ENCODE results near the gene HSPA4. TPM values are rescaled to one million over a fixed set of nuclear protein-coding genes. Genes with fewer than 3 reads are reported as not detected.

Gene HSPA4
- total and polyA plus RNA-seq, 5 donors from 2014 or later, result 32.8 to 47.9 (median 38.7) TPM

- Mint-ChIP-seq H3K27me3 (no peaks in the 10 kb centered on the region), H3K36me3 (peaks cover 34% of the 10 kb centered on the region), H3K27ac (peak overlapping the region in 1 of 3 donors; percentile 31), H3K9me3 (no peaks in the 10 kb centered on the region), H3K4me1 (peaks cover 33 to 51% (median 43%) of the 10 kb centered on the region in 4 donors), H3K4me3 (no peak overlapping the region)
- DNase-seq (no peak), ATAC-seq (ENCODE audit: low read depth in 2 of 2) (no peak)
- Histone ChIP-seq H3K9me3 (ENCODE audit: control insufficient read depth in 2 of 2, low read length in 2 of 2) (no peaks in the 10 kb centered on the region), H3K27me3 (ENCODE audit: control insufficient read depth, insufficient read depth, low read length) (no peaks in the 10 kb centered on the region), H3K4me3 (ENCODE audit: low read depth, low read length) (no peak overlapping the region), H3K27ac (ENCODE audit: insufficient read depth, low read length, poor library complexity, severe bottlenecking) (no peak overlapping the region), H3K36me3 (ENCODE audit: control insufficient read depth, insufficient read depth, low read length) (peaks cover 38% of the 10 kb centered on the region), H3K4me1 (ENCODE audit: control insufficient read depth, insufficient read depth, low read length, poor library complexity, severe bottlenecking) (peaks cover 11% of the 10 kb centered on the region)
Observed at GRCh38 chr5:133063965-133064364, 12.2 kb downstream of the HSPA4 start.

GRCh38 chr5:133065471-133065870, 13.7 kb downstream of the HSPA4 start:
- Mint-ChIP-seq H3K4me1 (peaks cover 32 to 45% (median 36%) of the 10 kb centered on the region in 4 donors), H3K9me3 (no peaks in the 10 kb centered on the region), H3K27ac (peak overlapping the region in 1 of 3 donors; percentile 20), H3K27me3 (no peaks in the 10 kb centered on the region), H3K4me3 (no peak overlapping the region), H3K36me3 (peaks cover 43% of the 10 kb centered on the region)
- no peaks in the 10 kb centered on the region for H3K9me3 ChIP-seq (ENCODE audit: control insufficient read depth in 2 of 2, low read length in 2 of 2)
- no peak overlapping the region for H3K4me3 ChIP-seq (ENCODE audit: low read depth, low read length)
- H3K27me3 ChIP-seq (ENCODE audit: control insufficient read depth, insufficient read depth, low read length), result no peaks in the 10 kb centered on the region
- peaks cover 53% of the 10 kb centered on the region for H3K36me3 ChIP-seq (ENCODE audit: control insufficient read depth, insufficient read depth, low read length)
- no peak for DNase-seq
- no peak overlapping the region for H3K27ac ChIP-seq (ENCODE audit: insufficient read depth, low read length, poor library complexity, severe bottlenecking)
- peaks cover 11% of the 10 kb centered on the region for H3K4me1 ChIP-seq (ENCODE audit: control insufficient read depth, insufficient read depth, low read length, poor library complexity, severe bottlenecking)
- no peak for ATAC-seq (ENCODE audit: low read depth in 2 of 2)

- no peak for ATAC-seq (ENCODE audit: low read depth in 2 of 2)
- Histone ChIP-seq H3K27ac (ENCODE audit: insufficient read depth, low read length, poor library complexity, severe bottlenecking) (no peak overlapping the region), H3K4me1 (ENCODE audit: control insufficient read depth, insufficient read depth, low read length, poor library complexity, severe bottlenecking) (peaks cover 11% of the 10 kb centered on the region), H3K27me3 (ENCODE audit: control insufficient read depth, insufficient read depth, low read length) (no peaks in the 10 kb centered on the region), H3K36me3 (ENCODE audit: control insufficient read depth, insufficient read depth, low read length) (peaks cover 57% of the 10 kb centered on the region), H3K9me3 (ENCODE audit: control insufficient read depth in 2 of 2, low read length in 2 of 2) (no peaks in the 10 kb centered on the region), H3K4me3 (ENCODE audit: low read depth, low read length) (no peak overlapping the region)
- Mint-ChIP-seq H3K36me3 (peaks cover 47% of the 10 kb centered on the region), H3K9me3 (no peaks in the 10 kb centered on the region), H3K4me3 (no peak overlapping the region), H3K4me1 (peaks cover 32 to 45% (median 35%) of the 10 kb centered on the region in 4 donors), H3K27me3 (no peaks in the 10 kb centered on the region), H3K27ac (no peak overlapping the region)
- DNase-seq, result no peak
Observed at GRCh38 chr5:133066045-133066444, 14.2 kb downstream of the HSPA4 start.

GRCh38 chr5:133072021-133072420, 20.2 kb downstream of the HSPA4 start:
- ATAC-seq (ENCODE audit: low read depth in 2 of 2) (no peak), DNase-seq (no peak)
- H3K4me1 Mint-ChIP-seq, result peaks cover 8 to 26% (median 17%) of the 10 kb centered on the region in 4 donors
- H3K4me3 Mint-ChIP-seq, result no peak overlapping the region
- H3K27me3 Mint-ChIP-seq, result no peaks in the 10 kb centered on the region
- Histone ChIP-seq H3K36me3 (ENCODE audit: control insufficient read depth, insufficient read depth, low read length) (peaks cover 90% of the 10 kb centered on the region), H3K27ac (ENCODE audit: insufficient read depth, low read length, poor library complexity, severe bottlenecking) (no peak overlapping the region), H3K27me3 (ENCODE audit: control insufficient read depth, insufficient read depth, low read length) (no peaks in the 10 kb centered on the region), H3K4me3 (ENCODE audit: low read depth, low read length) (no peak overlapping the region), H3K9me3 (ENCODE audit: control insufficient read depth in 2 of 2, low read length in 2 of 2) (no peaks in the 10 kb centered on the region), H3K4me1 (ENCODE audit: control insufficient read depth, insufficient read depth, low read length, poor library complexity, severe bottlenecking) (no peaks in the 10 kb centered on the region)
- peaks cover 0 to 1% (median 0%) of the 10 kb centered on the region in 7 donors for H3K9me3 Mint-ChIP-seq
- peak overlapping the region; percentile 5 to 67 (median 56) for H3K27ac Mint-ChIP-seq
- H3K36me3 Mint-ChIP-seq, result peaks cover 64% of the 10 kb centered on the region

- Histone ChIP-seq H3K4me3 (ENCODE audit: low read depth, low read length) (no peak overlapping the region), H3K27me3 (ENCODE audit: control insufficient read depth, insufficient read depth, low read length) (no peaks in the 10 kb centered on the region), H3K36me3 (ENCODE audit: control insufficient read depth, insufficient read depth, low read length) (peaks cover 64% of the 10 kb centered on the region), H3K4me1 (ENCODE audit: control insufficient read depth, insufficient read depth, low read length, poor library complexity, severe bottlenecking) (no peaks in the 10 kb centered on the region), H3K9me3 (ENCODE audit: control insufficient read depth in 2 of 2, low read length in 2 of 2) (no peaks in the 10 kb centered on the region), H3K27ac (ENCODE audit: insufficient read depth, low read length, poor library complexity, severe bottlenecking) (no peak overlapping the region)
- peak overlapping the region in 1 of 3 donors; percentile 24 for H3K27ac Mint-ChIP-seq
- H3K27me3 Mint-ChIP-seq, result no peaks in the 10 kb centered on the region
- ATAC-seq (ENCODE audit: low read depth in 2 of 2), result no peak
- peaks cover 12 to 38% (median 25%) of the 10 kb centered on the region in 4 donors for H3K4me1 Mint-ChIP-seq
- H3K36me3 Mint-ChIP-seq, result peaks cover 40% of the 10 kb centered on the region
- H3K4me3 Mint-ChIP-seq, result no peak overlapping the region
- no peak for DNase-seq
- peaks cover 0 to 1% (median 0%) of the 10 kb centered on the region in 7 donors for H3K9me3 Mint-ChIP-seq
Observed at GRCh38 chr5:133075572-133076536, 24.0 kb downstream of the HSPA4 start.

GRCh38 chr5:133079048-133079447, 27.2 kb downstream of the HSPA4 start:
- Histone ChIP-seq H3K27ac (ENCODE audit: insufficient read depth, low read length, poor library complexity, severe bottlenecking) (no peak overlapping the region), H3K27me3 (ENCODE audit: control insufficient read depth, insufficient read depth, low read length) (no peaks in the 10 kb centered on the region), H3K9me3 (ENCODE audit: control insufficient read depth in 2 of 2, low read length in 2 of 2) (no peaks in the 10 kb centered on the region), H3K4me1 (ENCODE audit: control insufficient read depth, insufficient read depth, low read length, poor library complexity, severe bottlenecking) (no peaks in the 10 kb centered on the region), H3K36me3 (ENCODE audit: control insufficient read depth, insufficient read depth, low read length) (peaks cover 47% of the 10 kb centered on the region), H3K4me3 (ENCODE audit: low read depth, low read length) (no peak overlapping the region)
- no peak overlapping the region for H3K4me3 Mint-ChIP-seq
- no peak overlapping the region for H3K27ac Mint-ChIP-seq
- ATAC-seq (ENCODE audit: low read depth in 2 of 2) (no peak), DNase-seq (no peak)
- H3K9me3 Mint-ChIP-seq, result no peaks in the 10 kb centered on the region
- H3K36me3 Mint-ChIP-seq, result peaks cover 34% of the 10 kb centered on the region
- H3K4me1 Mint-ChIP-seq, result peaks cover 20 to 40% (median 36%) of the 10 kb centered on the region in 4 donors
- H3K27me3 Mint-ChIP-seq, result no peaks in the 10 kb centered on the region

GRCh38 chr5:133081036-133081435, 29.2 kb downstream of the HSPA4 start:
- ATAC-seq (ENCODE audit: low read depth in 2 of 2), result no peak
- Histone ChIP-seq H3K27ac (ENCODE audit: insufficient read depth, low read length, poor library complexity, severe bottlenecking) (no peak overlapping the region), H3K4me1 (ENCODE audit: control insufficient read depth, insufficient read depth, low read length, poor library complexity, severe bottlenecking) (no peaks in the 10 kb centered on the region), H3K27me3 (ENCODE audit: control insufficient read depth, insufficient read depth, low read length) (no peaks in the 10 kb centered on the region), H3K9me3 (ENCODE audit: control insufficient read depth in 2 of 2, low read length in 2 of 2) (no peaks in the 10 kb centered on the region), H3K4me3 (ENCODE audit: low read depth, low read length) (no peak overlapping the region), H3K36me3 (ENCODE audit: control insufficient read depth, insufficient read depth, low read length) (peaks cover 40% of the 10 kb centered on the region)
- Mint-ChIP-seq H3K4me1 (peaks cover 19 to 43% (median 31%) of the 10 kb centered on the region in 4 donors), H3K27me3 (no peaks in the 10 kb centered on the region), H3K27ac (peak overlapping the region in 2 of 3 donors; percentile 56 to 74), H3K4me3 (no peak overlapping the region), H3K36me3 (peaks cover 31% of the 10 kb centered on the region), H3K9me3 (no peaks in the 10 kb centered on the region)
- no peak for DNase-seq

Data from CD4-positive, CD25-positive, alpha-beta regulatory T cell (primary cell).